ENCODE results near the gene DNAJB6. TPM values are rescaled to one million over a fixed set of nuclear protein-coding genes. Genes with fewer than 3 reads are reported as not detected.

The DNAJB6 gene
- total and polyA plus RNA-seq, 2 of the 4 experiments (the other 2 are of a cell fraction), result 93.4 to 165 TPM

DNA sequence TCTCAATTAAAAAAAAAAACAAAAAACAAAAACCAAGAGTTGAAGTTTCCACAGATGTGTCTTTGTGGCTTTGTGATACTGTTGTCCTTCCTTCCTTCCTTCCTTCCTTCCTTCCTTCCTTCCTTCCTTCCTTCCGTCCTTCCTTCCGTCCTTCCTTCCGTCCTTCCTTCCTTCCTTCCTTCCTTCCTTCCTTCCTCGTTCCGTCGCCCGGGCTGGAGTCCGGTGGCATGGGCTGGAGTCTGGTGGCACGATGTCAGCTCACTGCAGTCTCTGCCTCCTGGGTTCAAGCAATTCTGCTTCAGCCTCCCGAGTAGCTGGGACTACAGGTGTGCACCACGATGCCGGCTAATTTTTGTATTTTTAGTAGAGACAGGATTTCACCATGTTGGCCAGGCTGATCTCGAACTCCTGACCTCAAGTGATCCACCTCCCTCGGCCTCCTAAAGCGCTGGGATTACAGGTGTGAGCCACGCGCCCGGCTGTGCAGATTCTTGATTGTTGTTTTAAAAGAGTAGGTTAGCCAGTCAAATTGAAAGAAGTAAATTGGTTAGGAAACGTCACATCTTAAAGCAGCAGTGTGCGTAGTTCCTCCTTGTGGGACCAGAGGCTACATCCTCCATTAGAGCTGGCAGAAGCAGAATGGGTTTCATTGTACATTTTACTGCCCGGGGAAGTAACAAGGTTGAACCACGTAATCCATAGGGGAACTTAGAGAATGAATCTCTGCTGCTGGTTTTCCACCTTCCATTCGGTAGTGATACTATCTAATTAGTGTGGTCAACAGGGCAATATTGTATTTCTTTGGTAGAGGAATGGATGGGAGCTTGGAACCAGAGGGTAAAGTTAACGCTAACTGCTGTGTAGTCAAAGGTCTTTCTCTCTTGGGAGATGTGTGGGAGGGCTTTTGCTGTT, 20.6 kb downstream of the DNAJB6 start:
- H2AK9ac ChIP-seq (replicated peaks; ENCODE audit: low read depth, low read length, poor library complexity), result no peak overlapping the region
- no CpG with 5 or more reads among the region's 24 CpGs for WGBS, 2 experiments (ENCODE audit: extremely low coverage in 2 of 2, insufficient read length in 1 of 2)
- H3K14ac ChIP-seq (replicated peaks; ENCODE audit: low read depth, low read length), result no peak overlapping the region
- H4K20me1 ChIP-seq (ENCODE audit: insufficient read depth, low read length), result peaks cover 99% of the 10 kb centered on the region
- no peaks in the 10 kb centered on the region for H3K9me3 ChIP-seq (ENCODE audit: control insufficient read depth, insufficient read depth, low read length)
- no peak overlapping the region for H3K56ac ChIP-seq (ENCODE audit: extremely low read depth, insufficient read depth, low read length)
- H3K9ac ChIP-seq (ENCODE audit: low read depth, low read length), result no peak overlapping the region
- dilution Hi-C loops (cut with HindIII; ENCODE audit: low sequenced_read_pairs, unreplicated experiment), result no loop called here
- no peak overlapping the region for H4K8ac ChIP-seq (ENCODE audit: low read depth in 2 of 2, low read length in 2 of 2)
- H2BK120ac ChIP-seq (ENCODE audit: low read depth, low read length), result no peak overlapping the region
- no peak for ATAC-seq (ENCODE audit: low read depth)
- intact Hi-C loops (cut with micrococcal nuclease), result no loop called here
- no peaks in the 10 kb centered on the region for H3K27me3 ChIP-seq (ENCODE audit: control insufficient read depth, insufficient read depth, low read length)
- CTCF ChIA-PET, result interaction anchor here (1.0 kb wide), 1 partner anchor 30 kb away, joined by 5 read pairs; no protein-coding TSS in a partner anchor
- H3K4me2 ChIP-seq (ENCODE audit: low read depth, low read length), result no peak overlapping the region
- H2BK5ac ChIP-seq (ENCODE audit: low read depth, low read length, poor library complexity, severe bottlenecking), result no peak overlapping the region
- POLR2A ChIA-PET (ENCODE audit: unreplicated experiment), result no interaction called here
- no peak for TF ChIP-seq BHLHE40 (IDR thresholded peaks at IDR 0.05; ENCODE audit: low read depth, low read length)
- no peak for TF ChIP-seq RFX5 (IDR thresholded peaks at IDR 0.05; ENCODE audit: low read depth, low read length)
- no peak for TF ChIP-seq RAD21 (IDR thresholded peaks at IDR 0.05; ENCODE audit: low read length)
- no peak for TF ChIP-seq MAZ (IDR thresholded peaks at IDR 0.05; ENCODE audit: borderline replicate concordance, low read depth, low read length)
- TF ChIP-seq MAFK (IDR thresholded peaks at IDR 0.05; ENCODE audit: low read depth, low read length), result no peak
- TF ChIP-seq ELK1 (IDR thresholded peaks at IDR 0.05; ENCODE audit: borderline replicate concordance, low read depth, low read length), result no peak
- TF ChIP-seq RCOR1 (IDR thresholded peaks at IDR 0.05; ENCODE audit: insufficient replicate concordance, low read length), result no peak
- TF ChIP-seq CEBPB (IDR thresholded peaks at IDR 0.05; ENCODE audit: low read depth, low read length), result no peak
- no peak for TF ChIP-seq USF2 (IDR thresholded peaks at IDR 0.05; ENCODE audit: low read depth, low read length)
- TF ChIP-seq MXI1 (IDR thresholded peaks at IDR 0.05; ENCODE audit: borderline replicate concordance, low read depth, low read length), result no peak
- TF ChIP-seq SMC3 (IDR thresholded peaks at IDR 0.05; ENCODE audit: low read depth, low read length), result no peak
- H3K27ac ChIP-seq (ENCODE audit: insufficient read depth, low read length), result no peak overlapping the region
- H3K36me3 ChIP-seq (ENCODE audit: control insufficient read depth, insufficient read depth, low read length), result peaks cover 25% of the 10 kb centered on the region
- H2AFZ ChIP-seq (replicated peaks; ENCODE audit: low read length, poor library complexity), result no peak overlapping the region
- no peak overlapping the region for H2BK20ac ChIP-seq (ENCODE audit: low read depth, low read length)
- no peak overlapping the region for H4K91ac ChIP-seq (ENCODE audit: insufficient read depth, low read depth, low read length)
- DNase-seq, result no peak
- no peak overlapping the region for H3K4ac ChIP-seq (ENCODE audit: low read depth, low read length)
- no TSS peak for BruUV-seq (replicated peaks)
- no peak overlapping the region for H3K23ac ChIP-seq (ENCODE audit: low read depth, low read length)
- H3K9me1 ChIP-seq (ENCODE audit: insufficient read depth, low read length), result peaks cover 35% of the 10 kb centered on the region
- H3K4me3 ChIP-seq (ENCODE audit: insufficient read depth, low read depth, low read length), result no peak overlapping the region
- no peak overlapping the region for H3K18ac ChIP-seq (ENCODE audit: low read depth, low read length)
- peaks cover 4 to 77% of the 10 kb centered on the region in 2 experiments; a peak in 2 of 4 replicates for H3K79me1 ChIP-seq (ENCODE audit: low read depth in 1 of 2, low read length in 2 of 2)
- peaks cover 19% of the 10 kb centered on the region for H3K4me1 ChIP-seq (ENCODE audit: control insufficient read depth, insufficient read depth, low read length)
- H4K5ac ChIP-seq (ENCODE audit: low read depth, low read length), result no peak overlapping the region
- no peak overlapping the region for H2AK5ac ChIP-seq (ENCODE audit: low read depth, low read length)
- in situ Hi-C loops (cut with MboI; ENCODE audit: low sequenced_read_pairs), result no loop called here
- H2BK15ac ChIP-seq (ENCODE audit: low read depth, low read length), result no peak overlapping the region

Measured in IMR-90 (cell line).